NCI-H1436 (cell line): ENCODE data around the gene PIEZO1.
A peak's percentile ranks its signal among the peaks of the same experiment; 100 is the strongest.
"Not testable (repeated sequence)": the region's sequence is repeated elsewhere in the genome, so short reads cannot be mapped to it uniquely, and the experiment has no call there.

ENCODE experiments used
- DNase-seq: peaks from one replicate; lab custom pipeline; 2025; lab: John Stamatoyannopoulos, UW

PIEZO1 gene

DNA sequence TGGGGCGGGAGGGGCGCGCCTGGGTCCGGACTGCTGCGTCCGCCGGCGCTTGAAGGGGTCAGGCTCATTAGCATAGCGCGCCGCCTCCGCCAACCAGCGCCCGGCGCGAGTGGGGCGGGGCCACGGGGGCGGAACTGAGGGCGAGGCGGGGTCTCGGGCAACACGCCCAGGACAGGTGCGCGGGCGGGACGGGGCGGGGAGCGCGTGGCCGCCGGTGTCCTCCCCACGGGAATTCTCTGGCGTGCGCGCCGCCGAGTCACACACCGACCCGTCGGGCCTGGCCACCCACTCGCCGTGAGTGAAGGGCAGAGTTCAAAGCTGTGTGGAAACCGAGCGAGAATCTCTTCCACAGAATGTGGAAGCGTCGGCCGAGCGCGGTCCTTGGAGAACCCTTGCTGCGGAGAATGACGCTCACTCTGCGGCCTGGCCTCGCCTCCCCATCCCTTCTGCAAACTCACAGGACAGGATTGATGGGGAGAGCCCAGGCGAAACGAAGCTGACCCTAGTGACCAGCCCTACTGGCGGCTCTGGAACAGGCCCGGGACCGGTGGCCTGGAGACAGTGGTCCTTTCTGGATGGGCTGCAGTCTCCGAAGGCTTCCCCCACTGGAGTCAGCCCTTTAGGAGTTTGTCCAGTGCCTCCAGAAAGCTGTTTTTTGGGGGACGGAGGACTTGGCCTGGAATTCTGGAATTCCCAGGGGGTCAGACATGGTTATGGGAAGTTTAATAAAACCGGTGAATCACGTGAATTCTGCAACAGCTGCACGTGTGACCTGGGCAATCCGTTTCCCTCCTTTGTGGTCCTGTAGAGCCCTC lies 98.4 kb downstream of the PIEZO1 start, which contains the start of gene SNAI3:
TSS of gene SNAI3 (minus strand) at position 69 of the 815 bp plus-strand sequence. CDS start 101 bp downstream, outside the sequence.
- DNase-seq = peak; percentile 80

DNA sequence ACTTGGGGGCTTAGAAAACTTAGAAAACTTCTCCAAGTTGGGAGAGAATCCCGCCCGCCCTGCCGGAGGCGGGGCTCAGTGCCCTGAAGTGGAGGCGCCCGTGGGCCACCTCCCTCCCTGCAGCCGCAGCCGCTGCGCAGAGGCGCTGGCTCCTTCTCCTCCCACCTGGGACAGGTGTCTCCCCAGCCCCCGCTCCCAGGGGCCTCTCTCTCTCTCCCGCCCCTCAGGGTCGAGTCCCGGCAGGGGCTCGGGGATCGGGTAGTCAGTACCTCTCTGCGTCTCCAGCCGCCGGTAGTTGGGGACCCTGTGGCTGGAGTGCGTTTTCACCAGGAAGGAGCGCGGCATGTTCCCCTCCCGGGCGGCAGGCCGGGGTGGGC lies 99.0 kb downstream of the PIEZO1 start:
- peak; percentile 76 for DNase-seq

DNA sequence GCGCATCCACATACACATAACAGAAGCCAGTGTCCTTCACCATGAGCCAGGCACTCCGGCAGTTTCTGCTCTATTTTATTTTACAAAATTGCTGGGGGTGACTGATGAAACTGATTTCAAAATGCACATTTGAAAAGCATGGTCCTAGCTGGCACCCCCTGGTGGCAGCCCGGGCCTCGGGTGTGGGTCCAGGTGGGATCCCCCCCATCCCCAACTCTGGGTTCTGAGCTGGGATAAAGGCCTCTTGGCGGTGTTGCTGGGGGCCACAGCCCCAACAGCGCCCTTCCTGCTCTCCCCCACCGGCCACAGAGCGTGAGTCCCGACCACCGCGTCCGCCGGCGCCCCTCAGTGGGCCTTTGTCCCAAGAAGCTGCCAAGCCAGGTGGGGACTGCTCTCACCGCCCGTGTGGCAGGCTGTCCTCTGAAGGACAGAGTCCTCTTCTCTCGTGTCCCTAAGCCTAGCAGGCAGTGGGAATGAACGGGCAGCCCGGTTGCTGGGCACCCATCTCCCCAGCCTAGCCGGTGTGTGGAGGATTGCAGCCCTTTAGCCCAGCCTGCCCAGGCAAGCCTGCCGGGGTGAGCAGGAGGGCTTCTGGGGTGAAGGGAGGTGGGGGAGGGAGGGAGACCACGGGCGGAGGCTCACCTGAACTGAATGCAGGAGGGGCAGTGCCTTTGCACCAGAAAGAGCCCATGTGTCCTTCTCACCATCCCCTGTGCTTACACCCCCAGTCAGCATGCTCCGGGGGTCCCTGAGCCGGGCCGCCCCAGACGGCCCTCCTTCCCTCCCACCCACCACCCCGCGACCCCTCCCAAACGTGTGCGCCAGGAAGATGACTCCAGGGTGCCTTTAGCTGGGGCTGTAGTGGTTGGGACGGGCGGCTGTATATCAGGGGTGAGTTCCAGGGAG lies 99.6 kb downstream of the PIEZO1 start:
- peak; percentile 36 for DNase-seq

DNA sequence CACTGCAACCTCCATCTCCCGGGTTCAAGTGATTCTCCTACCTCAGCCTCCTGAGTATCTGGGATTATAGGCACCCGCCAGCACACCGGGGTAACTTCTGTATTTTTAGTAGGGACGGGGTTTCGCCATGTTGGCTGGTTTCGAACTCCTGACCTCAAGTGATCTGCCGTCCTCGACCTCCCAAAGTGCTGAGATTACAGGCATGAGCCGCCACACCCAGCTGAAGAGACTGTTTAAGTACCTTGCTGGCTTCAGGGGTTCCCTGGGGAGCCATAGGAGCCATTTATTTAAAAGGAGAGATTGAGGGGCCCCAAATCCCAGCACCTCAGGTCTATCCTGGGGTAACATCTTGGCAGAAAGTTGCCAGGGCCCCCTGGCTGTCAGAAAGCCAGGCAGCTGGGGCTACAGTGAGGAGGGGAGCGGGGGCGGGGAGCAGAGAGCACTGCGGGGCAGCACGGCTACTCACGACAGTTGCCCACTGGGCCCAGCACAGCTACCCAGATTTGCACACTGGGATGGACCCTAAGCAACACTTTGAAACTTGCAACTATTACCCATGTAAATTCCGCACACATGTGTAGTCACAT lies 100.4 kb downstream of the PIEZO1 start:
- DNase-seq = no peak

DNA sequence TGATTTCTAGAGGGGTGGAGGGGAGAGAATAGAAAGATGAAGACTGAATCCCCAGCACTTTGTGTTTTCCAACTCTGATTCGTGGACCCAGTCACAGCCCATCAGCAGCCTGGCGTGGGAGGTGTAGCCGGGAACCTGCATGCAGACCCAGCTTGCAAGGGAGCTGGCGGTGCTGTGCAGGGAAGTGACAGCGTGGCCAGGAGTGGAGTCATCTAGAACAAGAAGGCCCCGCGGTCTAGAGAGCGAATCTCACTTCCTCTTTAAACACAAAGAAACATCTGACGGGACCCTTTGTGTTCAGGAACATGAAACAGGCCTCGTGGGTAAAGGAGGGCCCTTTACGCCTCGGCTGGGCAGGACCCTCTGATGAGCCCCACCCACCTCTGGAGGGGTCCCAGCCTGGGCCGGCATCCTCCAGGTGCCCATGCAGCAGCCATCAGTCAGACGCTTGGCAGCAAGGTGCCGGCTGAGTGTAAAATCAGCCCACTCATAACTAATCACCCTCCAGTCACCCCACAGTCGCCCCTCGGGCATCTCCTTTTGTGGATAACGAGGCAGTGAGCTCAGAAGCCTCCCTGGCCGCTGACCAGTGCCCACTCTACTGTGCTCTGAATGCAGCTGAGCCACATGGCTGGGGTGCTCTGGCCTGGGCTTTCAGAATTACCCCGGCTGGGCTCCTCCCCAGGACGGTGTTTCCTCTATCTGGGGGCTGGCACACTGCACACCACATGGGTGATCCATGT lies 103.1 kb downstream of the PIEZO1 start:
- no peak for DNase-seq

DNA sequence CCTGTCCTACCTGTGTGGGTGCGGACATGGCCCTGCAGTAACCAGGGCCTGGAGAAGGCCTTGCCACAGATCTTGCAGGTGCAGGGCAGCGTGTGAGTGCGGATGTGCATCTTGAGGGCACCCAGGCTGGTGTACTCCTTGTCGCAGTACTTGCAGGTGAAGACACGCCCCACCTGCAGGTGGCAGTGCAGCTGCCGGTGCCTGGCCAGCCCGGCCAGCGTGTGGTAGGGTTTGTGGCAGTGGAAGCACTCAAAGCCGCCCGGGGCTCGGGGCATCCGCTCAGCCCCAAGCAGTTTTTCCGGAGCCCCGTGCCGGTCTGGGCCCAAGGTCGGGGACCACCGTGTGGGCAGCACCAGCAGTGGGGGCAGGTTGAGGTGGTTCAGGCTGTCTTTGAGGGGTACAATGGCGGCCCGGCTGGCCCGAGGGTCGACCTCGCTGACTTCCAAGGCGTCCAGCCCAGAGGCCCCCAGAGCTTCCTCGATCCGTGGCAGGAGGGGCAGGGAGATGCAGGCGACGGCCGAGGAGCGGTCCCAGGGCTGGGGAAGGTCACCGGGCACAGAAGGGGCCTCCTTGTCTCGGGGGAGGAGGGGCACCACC lies 103.8 kb downstream of the PIEZO1 start:
- no peak for DNase-seq

DNA sequence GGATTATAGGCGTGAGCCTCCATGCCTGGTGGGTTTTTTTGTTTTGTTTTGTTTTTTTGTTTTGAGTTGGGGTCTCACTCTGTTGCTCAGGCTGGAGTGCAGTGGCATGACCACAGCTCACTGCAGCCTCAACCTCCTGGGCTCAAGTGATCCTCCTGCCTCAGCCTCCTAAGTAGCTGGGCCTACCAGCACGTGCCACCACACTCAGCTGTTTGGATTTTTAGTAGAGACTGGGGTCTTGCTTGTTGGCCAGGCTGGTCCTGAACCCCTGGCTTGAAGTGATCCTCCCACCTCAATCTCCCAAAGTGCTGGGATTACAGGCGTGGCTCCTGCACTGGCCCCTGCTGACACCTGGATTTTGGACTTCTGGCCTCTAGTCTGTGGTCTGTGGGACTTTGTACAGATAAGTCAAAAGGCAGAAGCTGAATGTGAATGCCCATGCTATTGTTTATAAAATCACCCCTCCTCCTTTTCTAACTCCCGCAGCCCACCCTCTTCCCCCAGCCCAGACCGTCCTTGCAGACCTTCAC lies 104.4 kb downstream of the PIEZO1 start:
- DNase-seq = no peak

DNA sequence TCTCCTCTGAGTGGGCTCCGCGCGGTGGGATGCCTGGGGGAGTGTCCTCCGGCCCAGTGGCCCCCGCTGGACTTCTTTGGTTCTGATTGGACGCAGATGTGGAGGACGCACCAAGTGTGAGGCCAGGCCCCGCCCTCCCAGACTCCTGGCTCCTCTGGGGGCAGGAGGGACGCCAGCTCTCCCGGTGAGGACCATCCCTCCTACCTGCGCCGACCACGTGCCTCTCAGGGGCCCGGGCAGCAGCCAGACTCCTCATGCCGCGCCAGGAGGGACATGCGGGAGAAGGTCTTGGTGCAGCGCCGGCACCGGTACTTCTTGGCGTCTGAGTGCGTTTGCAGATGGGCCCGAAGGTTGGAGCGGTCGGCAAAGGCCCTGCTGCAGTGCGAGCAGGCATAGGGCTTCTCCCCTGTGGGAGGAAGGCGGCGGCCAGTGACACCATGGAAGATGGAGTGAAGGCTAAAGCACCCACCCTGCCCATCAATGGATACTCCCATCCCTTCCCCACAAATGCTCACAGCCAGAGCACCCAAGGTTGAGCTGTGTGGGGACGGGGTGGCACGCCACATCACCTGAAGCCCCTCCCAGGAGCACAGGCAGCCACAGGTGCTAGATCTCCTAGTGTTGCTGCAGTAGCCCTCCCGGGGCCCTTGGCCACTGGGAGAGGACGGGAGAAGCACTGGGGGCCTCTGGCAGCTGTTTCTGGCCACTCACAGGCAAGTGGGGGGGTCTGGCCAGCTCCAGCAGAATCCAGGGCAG lies 106.6 kb downstream of the PIEZO1 start:
- DNase-seq = no peak

DNA sequence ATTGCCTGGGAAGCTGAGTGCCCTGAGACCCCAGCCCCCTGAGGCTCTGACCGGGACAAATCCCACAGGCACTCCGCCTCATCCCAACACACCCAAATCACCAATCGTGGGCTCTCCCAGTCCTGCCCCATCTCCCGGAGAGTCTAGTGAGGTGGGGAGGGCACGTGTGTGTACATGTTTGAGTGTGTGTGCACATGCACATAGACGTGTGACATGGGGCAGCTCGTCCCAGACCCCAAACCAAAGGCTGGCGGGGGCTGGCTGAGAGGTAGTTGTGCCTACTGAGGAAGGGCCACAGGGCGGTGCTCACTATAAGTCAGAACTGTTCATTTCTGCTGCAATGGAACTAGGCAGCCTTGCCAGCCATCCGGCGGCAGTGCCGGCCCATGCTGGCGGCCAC lies 107.3 kb downstream of the PIEZO1 start:
- DNase-seq = no peak

DNA sequence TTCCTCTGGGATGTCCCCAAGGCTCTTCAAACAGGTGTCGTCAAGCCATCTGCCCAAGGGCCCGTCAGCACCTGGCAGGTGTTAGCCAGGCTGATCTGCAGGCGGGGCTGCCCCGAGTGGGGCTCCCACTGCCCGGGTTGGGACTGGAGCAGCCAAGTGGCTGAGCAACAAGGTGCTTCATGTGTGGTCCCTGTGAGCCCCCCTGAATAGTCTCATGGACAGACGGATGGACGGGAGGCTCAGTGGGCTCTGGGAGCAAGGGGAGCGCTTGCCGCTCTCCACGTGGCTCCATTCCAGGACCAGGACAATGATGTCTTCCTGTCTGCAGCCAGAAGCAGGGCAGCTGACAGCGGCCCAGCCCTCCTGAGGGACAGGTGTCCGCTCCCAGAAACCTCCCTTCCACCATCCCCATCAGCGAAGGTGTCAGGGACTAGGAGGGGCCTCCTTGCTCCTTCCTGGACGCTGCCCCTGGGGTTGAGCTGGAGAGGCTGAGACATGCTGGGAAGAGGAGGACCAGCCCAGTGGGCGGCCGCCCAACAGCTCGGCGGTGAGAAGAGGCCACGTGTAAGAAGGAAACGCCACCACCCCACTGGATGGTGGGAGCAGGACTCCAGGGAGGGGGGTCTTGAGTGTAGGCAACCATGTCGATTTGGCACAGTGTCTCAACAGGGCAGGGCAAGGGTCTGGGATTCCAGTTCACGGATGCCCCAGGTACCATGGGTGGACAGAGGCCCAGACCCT lies 108.3 kb downstream of the PIEZO1 start:
- no peak for DNase-seq

DNA sequence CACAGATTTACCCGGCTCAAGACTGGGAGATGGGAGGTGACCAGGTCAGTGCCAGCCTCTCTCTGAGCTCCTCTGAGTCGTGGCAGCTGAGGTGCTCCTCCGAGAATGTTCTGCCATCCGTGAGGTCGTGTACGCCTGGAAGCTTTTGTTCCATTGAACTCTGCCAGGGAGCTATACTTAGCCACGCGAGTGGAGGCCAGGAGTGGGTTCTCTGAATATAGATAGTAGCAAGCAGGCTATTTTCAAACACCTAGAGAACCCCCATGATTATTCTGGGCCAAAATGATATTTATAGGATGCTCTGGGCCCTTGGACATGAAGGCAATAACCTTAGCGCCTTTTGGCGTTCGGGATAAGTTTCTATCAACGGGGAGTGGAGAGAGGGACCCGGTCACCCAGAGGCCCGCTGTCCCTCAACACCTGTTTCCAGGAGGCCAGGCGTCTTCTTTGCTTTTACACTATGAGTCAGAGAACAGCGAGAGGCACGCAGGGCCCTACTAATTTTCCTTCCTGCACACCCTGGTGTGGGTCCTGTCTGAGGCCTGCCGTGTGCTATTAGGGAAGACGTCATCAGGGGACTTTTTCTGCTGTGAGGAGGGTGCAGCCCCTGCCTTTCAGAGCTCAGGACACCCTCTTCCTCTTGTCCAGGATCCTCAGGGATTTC lies 111.2 kb downstream of the PIEZO1 start:
- no peak for DNase-seq

DNA sequence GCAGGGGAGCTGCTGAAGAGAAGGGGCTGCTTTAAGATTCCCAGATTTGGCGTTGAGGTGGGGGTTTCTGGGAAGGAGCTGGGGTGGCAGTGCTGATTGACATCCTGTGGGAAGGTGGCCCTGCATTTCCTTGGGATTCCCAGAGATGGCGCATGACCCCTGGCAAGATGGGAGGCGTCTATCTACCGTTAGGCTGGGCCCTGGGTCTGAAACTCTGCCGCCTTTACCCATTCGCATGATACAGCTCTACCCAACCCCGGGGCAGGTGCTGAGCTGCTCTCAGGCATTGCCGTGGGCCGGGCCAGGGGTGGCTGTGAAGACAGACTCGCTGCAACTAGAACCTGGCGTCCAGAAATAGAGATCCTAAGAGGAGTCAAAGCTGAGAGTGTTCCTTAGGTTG lies 112.2 kb downstream of the PIEZO1 start:
- no peak for DNase-seq

DNA sequence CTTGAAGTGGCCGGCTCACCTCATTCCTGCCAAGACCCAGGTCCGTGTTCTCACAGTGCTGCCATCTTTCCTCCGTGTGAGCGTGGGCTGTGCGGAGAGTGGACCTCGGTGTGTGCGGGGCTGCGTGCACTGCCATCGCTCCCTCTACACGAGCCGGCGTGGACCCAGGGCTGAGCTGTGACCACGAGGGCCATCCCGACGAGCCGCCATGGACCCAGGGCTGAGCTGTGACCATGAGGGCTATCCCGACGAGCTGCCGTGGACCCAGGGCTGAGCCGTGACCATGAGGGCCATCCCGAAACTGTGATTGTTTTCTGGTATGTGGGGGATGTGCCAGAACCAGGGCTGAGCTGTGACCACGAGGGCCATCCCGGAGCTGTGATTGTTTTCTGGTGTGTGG lies 113.2 kb downstream of the PIEZO1 start:
- no peak for DNase-seq

DNA sequence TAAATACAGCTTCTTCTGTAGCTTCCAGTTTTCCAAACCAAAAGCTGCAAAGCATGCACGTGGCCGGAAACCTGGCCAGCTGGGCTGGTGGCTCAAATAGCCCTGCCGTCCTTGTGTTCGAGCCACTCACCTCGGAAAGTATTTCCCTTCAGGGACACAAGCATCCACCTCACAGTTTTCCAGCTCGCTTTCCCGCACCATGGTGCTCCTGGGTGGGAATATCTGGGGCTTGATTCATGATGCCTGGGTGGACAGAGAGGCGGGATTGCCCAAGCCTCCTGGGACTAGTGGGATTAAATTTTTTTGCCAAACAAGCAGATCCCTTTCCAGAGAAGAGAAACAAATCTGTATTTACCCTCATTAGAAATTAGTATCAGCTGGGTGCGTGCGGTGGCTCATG lies 115.0 kb downstream of the PIEZO1 start:
- DNase-seq = no peak

DNA sequence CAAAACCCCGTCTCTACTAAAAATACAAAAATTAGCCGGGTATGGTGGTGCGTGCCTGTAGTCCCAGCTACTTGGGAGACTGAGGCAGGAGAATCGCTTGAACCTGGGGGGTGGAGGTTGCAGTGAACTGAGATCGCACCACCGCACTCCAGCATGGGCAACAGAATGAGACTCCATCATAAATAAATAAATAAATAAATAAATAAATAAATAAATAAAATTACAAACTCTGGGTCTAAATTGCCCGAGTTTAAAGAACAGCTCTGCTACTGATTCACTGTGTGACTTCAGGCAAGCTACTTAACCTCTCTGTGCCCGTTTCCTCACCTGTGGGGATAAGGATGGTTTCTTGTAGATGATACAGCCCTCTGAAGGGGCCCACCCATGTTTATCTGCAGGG lies 115.5 kb downstream of the PIEZO1 start:
- DNase-seq = not testable (repeated sequence)

DNA sequence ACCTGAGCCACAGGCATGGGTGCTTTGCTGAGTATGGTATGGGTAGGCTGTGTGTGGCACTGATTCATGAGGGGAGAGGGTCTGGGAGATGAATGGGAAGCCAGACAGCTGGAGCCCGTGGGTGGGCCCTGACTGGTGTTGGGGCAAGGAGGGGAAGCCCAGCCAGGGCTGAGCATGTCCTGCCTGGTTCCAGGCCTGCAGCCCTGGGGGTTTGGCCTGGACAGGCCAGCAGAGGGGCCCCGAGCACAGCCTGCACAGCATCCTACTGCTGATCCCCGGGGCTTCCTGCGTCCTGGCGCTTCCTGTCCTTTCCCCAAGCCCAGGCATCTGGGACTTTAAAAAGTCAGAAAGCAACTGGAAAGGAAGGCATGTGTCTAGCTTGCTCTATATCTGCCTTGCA lies 117.6 kb downstream of the PIEZO1 start:
- DNase-seq = no peak

DNA sequence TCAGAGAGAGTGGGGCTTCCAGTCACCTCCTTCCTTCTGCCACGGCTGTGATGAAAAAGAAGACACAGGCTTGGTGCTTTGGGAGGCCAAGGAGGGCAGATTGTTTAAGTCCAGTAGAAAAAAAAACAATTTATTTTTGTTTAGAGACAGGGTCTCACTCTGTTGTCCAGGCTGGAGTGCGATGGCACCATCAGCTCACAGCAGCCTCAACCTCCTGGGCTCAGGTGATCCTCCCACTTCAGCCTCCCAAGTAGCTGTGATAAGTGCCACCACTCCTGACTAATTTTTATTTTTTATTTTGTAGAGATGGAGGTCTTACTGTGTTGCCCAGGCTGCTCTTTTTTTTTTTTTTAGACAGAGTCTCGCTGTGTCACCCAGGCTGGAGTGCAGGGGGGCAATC lies 119.5 kb downstream of the PIEZO1 start:
- DNase-seq = no peak
